Esophagus squamous epithelium (tissue), 5 donors: ENCODE data around the gene MRPL27. TPM values are rescaled to one million over a fixed set of nuclear protein-coding genes. Genes with fewer than 3 reads are reported as not detected.

Experiments used
- DNase-seq: peaks from one replicate; lab custom pipeline; 2025; lab: John Stamatoyannopoulos, UW
- H3K27ac ChIP-seq, 4 donors: fragments of 200-600 bp; sonication (generic); one replicate each; pipeline ENCODE4 v1.5.1; 2016 to 2019; ENCODE audit warnings: mild to moderate bottlenecking in 1 of 4
- H3K27me3 ChIP-seq, 4 donors: fragments of 200-600 bp; sonication (generic); 1 replicate in 3 of 4; 2 replicates in 1 of 4; pipeline versions ENCODE4 v1.5.1 to v1.6.0; 2017 to 2021; ENCODE audit warnings: antibody characterized with exemption in 1 of 4
- H3K36me3 ChIP-seq, 3 donors: fragments of 200-600 bp; sonication (generic); one replicate each; pipeline ENCODE4 v1.5.1; 2016 to 2019
- H3K4me1 ChIP-seq, 3 donors: fragments of 200-600 bp; sonication (generic); one replicate each; pipeline ENCODE4 v1.5.1; 2017 to 2019
- H3K4me3 ChIP-seq, 4 donors: fragments of 200-600 bp; sonication (generic); 1 replicate in 3 of 4; 2 replicates in 1 of 4; pipeline ENCODE4 v1.5.1; 2016 to 2019; ENCODE audit warnings: mild to moderate bottlenecking in 2 of 4, moderate library complexity in 1 of 4
- H3K9me3 ChIP-seq, 3 donors: fragments of 200-600 bp; sonication (generic); one replicate each; pipeline ENCODE4 v1.5.1; 2016 to 2019
- POLR2A ChIP-seq, 4 donors: fragments of 450-650 bp; IDR thresholded peaks; one replicate each; pipeline ENCODE4 v1.6.1; 2017; ENCODE audit warnings: antibody characterized with exemption in 4 of 4, mild to moderate bottlenecking in 4 of 4, moderate library complexity in 3 of 4
- WGBS, 2 donors: methylation state at CpG; one replicate each; pipeline ENCODE4 v1.1.5; 2018; 5-methylcytosine and 5-hydroxymethylcytosine counted together
- intact Hi-C: fragments of 100-400 bp; cut with DNase I; formaldehyde crosslinking; loops from one replicate; pipeline ENCODE4 v1.15.0; 2022
- total RNA-seq, 4 donors: library from RNA; depleted of rRNA; stranded (reverse); fragments of >200 nt; gene quantifications; one replicate each; pipeline ENCODE4 v1.1.0, GENCODE V29; 2016
- TF ChIP-seq, protein P1 (sequence below), 6 experiments: fragments of 450-650 bp in 4 of 6; fragments of 200-600 bp in 2 of 6; sonication (generic) in 2 of 6; IDR thresholded peaks; one replicate each; pipeline ENCODE4 v1.5.1; 2016 to 2019; ENCODE audit warnings: antibody characterized with exemption in 6 of 6, mild to moderate bottlenecking in 4 of 6, moderate library complexity in 4 of 6
- donor health status: DM: yes; HTN: yes; CAD: no.

The MRPL27 gene
- total RNA-seq, 4 donors from 2014 or later = 58.0 to 77.7 (median 74.5) TPM

- TF ChIP-seq, protein P1, sequence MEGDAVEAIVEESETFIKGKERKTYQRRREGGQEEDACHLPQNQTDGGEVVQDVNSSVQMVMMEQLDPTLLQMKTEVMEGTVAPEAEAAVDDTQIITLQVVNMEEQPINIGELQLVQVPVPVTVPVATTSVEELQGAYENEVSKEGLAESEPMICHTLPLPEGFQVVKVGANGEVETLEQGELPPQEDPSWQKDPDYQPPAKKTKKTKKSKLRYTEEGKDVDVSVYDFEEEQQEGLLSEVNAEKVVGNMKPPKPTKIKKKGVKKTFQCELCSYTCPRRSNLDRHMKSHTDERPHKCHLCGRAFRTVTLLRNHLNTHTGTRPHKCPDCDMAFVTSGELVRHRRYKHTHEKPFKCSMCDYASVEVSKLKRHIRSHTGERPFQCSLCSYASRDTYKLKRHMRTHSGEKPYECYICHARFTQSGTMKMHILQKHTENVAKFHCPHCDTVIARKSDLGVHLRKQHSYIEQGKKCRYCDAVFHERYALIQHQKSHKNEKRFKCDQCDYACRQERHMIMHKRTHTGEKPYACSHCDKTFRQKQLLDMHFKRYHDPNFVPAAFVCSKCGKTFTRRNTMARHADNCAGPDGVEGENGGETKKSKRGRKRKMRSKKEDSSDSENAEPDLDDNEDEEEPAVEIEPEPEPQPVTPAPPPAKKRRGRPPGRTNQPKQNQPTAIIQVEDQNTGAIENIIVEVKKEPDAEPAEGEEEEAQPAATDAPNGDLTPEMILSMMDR (IDR thresholded peaks at IDR 0.05) = no peak
- TF ChIP-seq POLR2A (IDR thresholded peaks at IDR 0.05) = no peak
- peaks cover 13 to 22% (median 13%) of the 10 kb centered on the region in 3 donors for H3K36me3 ChIP-seq
- intact Hi-C loops = no loop called here
- peak overlapping the region in 3 of 4 donors; percentile 87 to 94 (median 92) for H3K27ac ChIP-seq
- H3K27me3 ChIP-seq = no peaks in the 10 kb centered on the region
- peak overlapping the region in 3 of 4 donors; percentile 78 to 95 (median 85) for H3K4me3 ChIP-seq
- H3K9me3 ChIP-seq = no peaks in the 10 kb centered on the region
- peaks cover 7 to 33% (median 23%) of the 10 kb centered on the region in 3 donors for H3K4me1 ChIP-seq
- no peak for DNase-seq
- 55 to 60% methylated on average over 7 to 8 of the region's 9 CpGs for WGBS, 2 donors
Observed at GRCh38 chr17:50397919-50398285, 24.9 kb upstream of the MRPL27 start.

- WGBS, 2 donors = 2 to 4% methylated on average over 4 to 28 of the region's 70 CpGs
- H3K9me3 ChIP-seq = no peaks in the 10 kb centered on the region
- H3K4me3 ChIP-seq = peak within 1 kb of the TSS; percentile 78 to 95 (median 82)
- peaks cover 7 to 33% (median 23%) of the 10 kb centered on the region in 3 donors for H3K4me1 ChIP-seq
- intact Hi-C loops = no loop called here
- no peaks in the 10 kb centered on the region for H3K27me3 ChIP-seq
- H3K27ac ChIP-seq = peak within 1 kb of the TSS; percentile 87 to 94 (median 90)
- H3K36me3 ChIP-seq = peaks cover 19 to 28% (median 19%) of the 10 kb centered on the region in 3 donors
- DNase-seq = peak; percentile 66
- peak in 3 of 4 donors; percentile 47 to 80 (median 72) for TF ChIP-seq POLR2A (IDR thresholded peaks at IDR 0.05)
- TF ChIP-seq, protein P1 (IDR thresholded peaks at IDR 0.05) = peak; percentile 88 to 98 (median 96)
Observed at GRCh38 chr17:50397111-50397918, 24.3 kb upstream of the MRPL27 start, which contains the start of gene LRRC59. LRRC59 (minus strand) TSS chr17:50397523; CDS start chr17:50397317, 206 bp downstream.

GRCh38 chr17:50396261-50397110 lies 23.5 kb upstream of the MRPL27 start:
- intact Hi-C loops = no loop called here
- TF ChIP-seq, protein P1 (IDR thresholded peaks at IDR 0.05) = no peak
- TF ChIP-seq POLR2A (IDR thresholded peaks at IDR 0.05) = no peak
- Histone ChIP-seq H3K36me3 (peaks cover 24 to 36% (median 28%) of the 10 kb centered on the region in 3 donors), H3K27me3 (no peaks in the 10 kb centered on the region), H3K9me3 (no peaks in the 10 kb centered on the region), H3K4me1 (peaks cover 7 to 33% (median 23%) of the 10 kb centered on the region in 3 donors), H3K4me3 (peak overlapping the region; percentile 78 to 95 (median 82)), H3K27ac (peak overlapping the region; percentile 87 to 94 (median 90))
- WGBS, 2 donors = 3 to 4% methylated on average over 20 to 28 of the region's 30 CpGs
- DNase-seq = no peak

DNA sequence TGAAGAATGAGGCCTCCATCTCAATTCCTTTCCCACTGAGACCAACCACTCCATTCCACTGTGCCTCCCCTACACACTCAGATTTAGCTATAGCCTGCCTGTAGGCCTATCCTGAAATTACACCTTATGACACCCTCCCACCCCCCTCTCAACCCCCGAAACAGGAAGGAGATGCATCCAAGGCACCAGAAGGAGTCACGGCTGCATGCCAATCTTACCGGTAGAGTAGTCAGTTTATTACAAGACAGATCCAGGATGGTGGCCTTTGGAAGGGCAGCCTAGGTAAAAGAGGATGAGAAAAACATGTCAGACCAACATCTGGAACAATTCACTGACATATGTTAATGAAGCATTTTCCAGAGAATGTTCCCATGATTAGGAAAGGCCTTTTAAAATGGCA lies 21.7 kb upstream of the MRPL27 start:
- intact Hi-C loops = no loop called here
- no peak for DNase-seq
- peaks cover 33 to 54% (median 36%) of the 10 kb centered on the region in 3 donors for H3K36me3 ChIP-seq

More for the DNA sequence above, 21.7 kb upstream of the MRPL27 start:
- 14 to 31% methylated on average over 2 to 3 of the region's 3 CpGs for WGBS, 2 donors
- no peaks in the 10 kb centered on the region for H3K27me3 ChIP-seq
- no peaks in the 10 kb centered on the region for H3K9me3 ChIP-seq
- H3K4me1 ChIP-seq = peaks cover 7 to 33% (median 23%) of the 10 kb centered on the region in 3 donors
- H3K27ac ChIP-seq = no peak overlapping the region
- no peak for TF ChIP-seq POLR2A (IDR thresholded peaks at IDR 0.05)
- TF ChIP-seq, protein P1 (IDR thresholded peaks at IDR 0.05) = no peak
- H3K4me3 ChIP-seq = no peak overlapping the region
